Right ventricle myocardium inferior (tissue), 1 donor: ENCODE results near the gene GAD1. TPM values are rescaled to one million over a fixed set of nuclear protein-coding genes. Genes with fewer than 3 reads are reported as not detected.

ENCODE experiments used
- ATAC-seq: fragments of 200-7000 bp; cut with Tn5 transposase; one replicate; pipeline ENCODE4 v1.9.1; 2020; ENCODE audit warnings: mild to moderate bottlenecking, moderate library complexity
- DNase-seq: peaks from one replicate; pipeline ENCODE4 v3.0.0; 2021; ENCODE audit errors: missing footprints
- intact Hi-C: fragments of 100-400 bp; cut with DNase I; formaldehyde crosslinking; loops from one replicate; pipeline ENCODE4 v1.11.0; 2022
- total RNA-seq: library from RNA; stranded (reverse); fragmentation: NEBNext Ultra II Directional; extraction: Animal tissue kit (Norgen Biotek cat#: 25700); gene quantifications from one replicate; pipeline ENCODE4 v1.2.1, GENCODE V29; 2021
- donor health status: DM: no; HTN: yes; CAD: no; lungs with severe emphysema.

The GAD1 gene
- total RNA-seq, 1 donor from 2014 or later, result not detected

DNA sequence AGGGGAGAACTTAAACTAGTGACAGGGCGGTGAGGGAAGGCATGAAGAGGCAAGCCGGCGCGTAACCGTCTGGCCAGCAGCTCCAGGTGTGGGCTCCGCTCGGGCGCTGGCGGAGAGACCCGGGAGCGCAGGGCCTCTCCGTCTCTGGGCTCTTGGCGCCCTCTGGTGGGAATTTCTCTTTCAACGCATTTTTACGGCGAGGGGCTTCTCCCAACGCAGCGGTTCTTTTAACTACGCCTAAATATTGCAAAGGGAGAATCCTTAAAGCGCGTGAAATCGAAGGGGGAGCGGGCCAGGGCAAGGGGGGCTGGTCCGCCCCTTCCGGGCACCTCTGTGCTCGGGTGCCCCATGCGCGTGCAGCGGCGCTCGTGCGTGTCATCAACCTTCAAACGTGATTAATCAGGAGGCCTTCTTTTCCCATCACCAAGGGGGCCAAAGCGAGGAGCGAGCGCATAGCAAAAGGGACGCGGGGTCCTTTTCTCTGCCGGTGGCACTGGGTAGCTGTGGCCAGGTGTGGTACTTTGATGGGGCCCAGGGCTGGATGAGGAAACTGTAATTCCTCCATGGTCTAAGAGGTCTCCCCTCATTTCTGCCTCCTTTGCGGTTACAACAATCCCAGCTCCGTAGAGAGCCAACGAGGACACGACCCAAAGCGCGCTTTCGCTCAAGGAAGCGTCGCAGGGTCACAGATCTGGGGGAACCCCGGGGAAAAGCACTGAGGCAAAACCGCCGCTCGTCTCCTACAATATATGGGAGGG, 762 bp upstream of the GAD1 start:
- ATAC-seq (no peak), DNase-seq (no peak)
- intact Hi-C loops, result loop anchor here (5.0 kb wide), 1 partner anchor 494 kb away; no protein-coding TSS in a partner anchor

DNA sequence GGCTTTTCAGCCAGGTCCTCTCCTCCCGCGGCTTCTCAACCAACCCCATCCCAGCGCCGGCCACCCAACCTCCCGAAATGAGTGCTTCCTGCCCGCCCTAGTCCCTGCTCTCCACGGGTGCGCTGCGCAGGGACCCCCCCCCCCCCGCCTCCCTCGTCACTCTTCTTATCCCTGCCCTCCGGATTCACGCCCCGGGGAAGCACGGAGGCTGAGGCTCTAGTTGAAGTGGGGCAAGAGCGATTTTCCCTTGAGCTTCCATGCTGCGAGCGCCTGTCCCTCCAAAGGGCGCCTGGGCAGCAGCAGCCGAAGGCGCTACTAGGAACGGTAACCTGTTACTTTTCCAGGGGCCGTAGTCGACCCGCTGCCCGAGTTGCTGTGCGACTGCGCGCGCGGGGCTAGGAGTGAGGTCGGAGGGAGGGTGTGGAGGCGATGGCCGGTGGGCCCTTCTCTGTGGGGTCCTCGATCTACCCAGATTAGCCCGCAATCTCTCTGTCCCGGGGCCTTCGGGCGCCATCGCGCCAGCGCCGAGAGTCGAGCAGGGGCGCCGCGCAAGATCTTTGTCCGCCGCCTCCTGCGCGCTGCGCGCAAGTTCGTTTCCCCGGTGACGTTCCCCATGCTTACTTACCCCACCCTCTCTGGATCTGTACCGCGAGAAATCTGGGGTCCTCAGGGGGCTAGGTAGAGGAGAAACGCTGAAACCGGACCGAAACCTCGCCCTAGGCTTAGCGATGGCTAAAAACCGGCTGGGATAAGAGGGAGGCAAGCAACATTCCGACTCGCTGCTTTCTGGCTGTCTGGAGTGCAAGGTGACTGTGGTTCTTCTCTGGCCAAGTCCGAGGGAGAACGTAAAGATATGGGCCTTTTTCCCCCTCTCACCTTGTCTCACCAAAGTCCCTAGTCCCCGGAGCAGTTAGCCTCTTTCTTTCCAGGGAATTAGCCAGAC, 677 bp downstream of the GAD1 start:
- DNase-seq (no peak), ATAC-seq (no peak)
- intact Hi-C loops, result loop anchor here (5.0 kb wide), 1 partner anchor 495 kb away; no protein-coding TSS in a partner anchor

DNA sequence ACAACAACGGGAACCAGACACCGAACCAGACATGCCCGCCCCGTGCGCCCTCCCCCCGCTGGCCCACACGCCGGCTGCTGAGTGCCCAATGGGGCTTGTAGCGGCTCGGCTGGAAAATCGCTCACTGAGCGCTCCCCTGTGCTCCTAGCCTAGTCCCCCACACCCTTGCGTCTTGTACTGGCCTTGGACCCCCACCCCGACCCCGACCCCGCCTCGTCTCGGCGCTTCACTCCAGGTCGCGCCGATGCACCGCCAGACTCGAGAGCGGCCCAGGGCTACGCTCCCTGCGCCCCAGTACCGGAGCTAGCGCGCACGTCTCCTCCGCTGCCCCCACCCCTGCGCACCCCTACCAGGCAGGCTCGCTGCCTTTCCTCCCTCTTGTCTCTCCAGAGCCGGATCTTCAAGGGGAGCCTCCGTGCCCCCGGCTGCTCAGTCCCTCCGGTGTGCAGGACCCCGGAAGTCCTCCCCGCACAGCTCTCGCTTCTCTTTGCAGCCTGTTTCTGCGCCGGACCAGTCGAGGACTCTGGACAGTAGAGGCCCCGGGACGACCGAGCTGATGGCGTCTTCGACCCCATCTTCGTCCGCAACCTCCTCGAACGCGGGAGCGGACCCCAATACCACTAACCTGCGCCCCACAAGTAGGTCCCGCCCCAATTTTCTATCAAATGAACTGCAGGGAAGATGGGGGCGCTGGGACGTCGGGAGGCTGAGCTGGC, 1.5 kb downstream of the GAD1 start:
- DNase-seq, result no peak

DNA sequence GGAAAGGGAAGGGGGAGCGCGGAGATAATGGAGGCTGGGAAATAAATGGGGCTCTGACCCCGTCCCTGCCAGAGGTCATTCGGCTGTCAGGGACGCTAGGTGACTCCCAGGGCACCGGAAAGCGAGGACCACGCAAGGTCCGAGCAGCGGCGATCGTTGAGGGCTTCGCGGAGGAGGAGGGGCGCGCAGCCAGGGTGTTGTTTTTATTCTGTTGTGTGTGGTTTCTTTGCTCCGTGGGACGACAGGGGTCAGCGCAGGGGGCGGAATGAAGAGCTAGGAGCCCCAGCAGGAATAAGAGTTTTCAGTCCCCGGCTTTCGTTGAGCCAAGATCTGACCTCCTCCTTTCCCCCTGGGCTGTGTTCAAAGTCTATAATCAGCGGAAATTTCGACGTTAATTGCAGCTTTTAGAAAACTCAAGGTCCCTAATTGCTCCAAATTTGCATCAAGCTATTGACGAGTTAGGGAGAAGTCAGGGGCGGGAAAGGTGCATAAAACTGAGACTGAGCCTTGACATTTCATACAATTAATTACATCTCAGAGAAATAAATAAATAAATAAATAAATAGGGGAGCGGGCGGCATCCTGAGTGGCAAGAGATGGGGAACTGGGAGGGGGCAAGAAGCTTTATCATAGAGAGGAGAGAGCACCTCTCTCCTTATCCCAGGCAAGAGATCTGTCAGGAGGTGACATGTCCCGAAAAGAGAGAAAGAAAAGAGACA, 2.2 kb downstream of the GAD1 start:
- ATAC-seq, result no peak
- intact Hi-C loops, result loop anchor here (5.0 kb wide), 1 partner anchor 497 kb away; no protein-coding TSS in a partner anchor

More for the DNA sequence above, 1.5 kb downstream of the GAD1 start:
- no peak for ATAC-seq
- intact Hi-C loops, result loop anchor here (5.0 kb wide), 1 partner anchor 496 kb away; no protein-coding TSS in a partner anchor

DNA sequence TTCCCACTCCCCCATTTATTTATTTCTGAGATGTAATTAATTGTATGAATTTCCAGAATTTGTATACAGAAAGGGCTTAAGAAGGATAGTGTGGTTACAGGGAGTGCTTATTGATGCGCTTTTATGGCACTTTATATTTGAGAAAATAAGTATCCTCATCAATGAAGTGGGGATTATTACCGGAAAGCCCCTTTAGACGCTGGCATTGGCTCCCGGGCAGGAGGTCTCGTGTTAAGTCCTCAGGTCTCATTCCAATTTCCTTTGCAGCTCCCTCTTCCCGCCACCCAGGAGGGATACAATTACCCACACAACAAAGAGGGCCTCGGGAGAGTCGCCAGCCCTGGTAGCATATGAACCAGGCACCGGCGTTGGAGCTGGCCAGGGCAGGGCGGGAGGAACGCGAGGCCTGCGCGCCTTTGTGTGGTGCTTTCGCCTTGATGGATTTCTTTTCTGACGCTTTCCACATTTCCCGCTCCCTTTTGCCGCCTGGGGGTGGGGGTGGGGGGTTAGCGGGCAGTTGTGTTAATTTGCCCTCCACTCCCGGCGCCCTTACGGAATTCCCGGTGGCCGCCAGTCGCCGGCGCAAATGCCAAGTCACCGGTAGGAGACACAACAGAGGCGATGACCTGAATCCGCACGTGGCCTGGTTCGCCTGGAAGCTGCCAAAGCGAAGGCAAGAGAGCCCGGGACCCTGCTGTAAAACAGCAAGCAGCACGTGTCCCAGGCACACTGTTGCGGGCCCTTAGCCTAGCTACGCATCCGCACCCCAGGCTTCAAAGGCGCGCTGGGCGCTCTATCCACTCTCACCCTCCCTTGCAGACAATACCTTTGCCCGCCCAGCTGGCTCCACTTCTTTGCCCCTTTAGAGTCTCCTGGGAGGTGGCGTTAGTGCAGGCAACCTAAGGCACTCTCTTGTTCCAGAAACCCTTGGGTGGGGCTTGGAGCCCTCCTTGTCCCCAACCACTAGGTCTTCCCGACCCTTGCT, 3.3 kb downstream of the GAD1 start:
- ATAC-seq (no peak), DNase-seq (no peak)
- intact Hi-C loops, result loop anchor here (5.0 kb wide), 1 partner anchor 498 kb away; no protein-coding TSS in a partner anchor

More for the DNA sequence above, 2.2 kb downstream of the GAD1 start:
- DNase-seq, result peak; percentile 65

DNA sequence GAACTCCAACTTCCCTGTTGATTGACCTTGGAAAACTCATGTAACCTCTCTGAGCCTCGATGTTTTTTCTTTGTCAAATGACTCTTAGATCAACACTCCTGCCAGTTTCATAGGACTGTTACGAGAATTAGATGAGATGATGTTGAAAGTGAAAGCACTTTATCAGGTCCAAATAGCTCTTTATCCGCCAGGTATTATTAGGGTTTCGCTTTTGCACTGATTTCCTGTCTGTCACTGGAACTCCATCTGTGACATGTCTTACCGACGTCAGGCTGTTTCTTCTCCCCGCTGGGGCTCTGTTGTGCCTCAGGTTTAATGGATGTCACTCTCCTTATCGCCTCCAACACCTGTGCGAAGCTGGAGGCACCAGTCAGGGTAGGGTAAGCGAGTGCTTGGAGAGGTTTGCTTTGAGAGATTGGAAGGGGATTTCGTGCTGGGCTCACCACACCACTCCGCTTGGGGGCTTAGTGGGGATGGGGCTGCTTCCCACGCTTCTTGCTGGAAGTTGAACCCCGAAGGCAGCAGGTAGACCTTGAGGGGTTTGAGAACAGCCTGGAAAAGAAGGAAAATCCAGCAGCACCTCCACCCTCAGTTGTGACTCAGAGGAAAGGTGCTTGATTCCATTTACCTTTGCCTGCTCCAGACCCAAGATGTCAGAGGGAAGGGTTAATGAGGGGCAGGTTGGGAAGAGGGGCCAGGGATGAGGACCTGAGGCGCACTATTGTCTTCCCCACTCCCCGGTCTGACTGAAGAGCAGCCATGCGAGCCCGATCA, 4.3 kb downstream of the GAD1 start:
- ATAC-seq (no peak), DNase-seq (no peak)
- intact Hi-C loops, result no loop called here

DNA sequence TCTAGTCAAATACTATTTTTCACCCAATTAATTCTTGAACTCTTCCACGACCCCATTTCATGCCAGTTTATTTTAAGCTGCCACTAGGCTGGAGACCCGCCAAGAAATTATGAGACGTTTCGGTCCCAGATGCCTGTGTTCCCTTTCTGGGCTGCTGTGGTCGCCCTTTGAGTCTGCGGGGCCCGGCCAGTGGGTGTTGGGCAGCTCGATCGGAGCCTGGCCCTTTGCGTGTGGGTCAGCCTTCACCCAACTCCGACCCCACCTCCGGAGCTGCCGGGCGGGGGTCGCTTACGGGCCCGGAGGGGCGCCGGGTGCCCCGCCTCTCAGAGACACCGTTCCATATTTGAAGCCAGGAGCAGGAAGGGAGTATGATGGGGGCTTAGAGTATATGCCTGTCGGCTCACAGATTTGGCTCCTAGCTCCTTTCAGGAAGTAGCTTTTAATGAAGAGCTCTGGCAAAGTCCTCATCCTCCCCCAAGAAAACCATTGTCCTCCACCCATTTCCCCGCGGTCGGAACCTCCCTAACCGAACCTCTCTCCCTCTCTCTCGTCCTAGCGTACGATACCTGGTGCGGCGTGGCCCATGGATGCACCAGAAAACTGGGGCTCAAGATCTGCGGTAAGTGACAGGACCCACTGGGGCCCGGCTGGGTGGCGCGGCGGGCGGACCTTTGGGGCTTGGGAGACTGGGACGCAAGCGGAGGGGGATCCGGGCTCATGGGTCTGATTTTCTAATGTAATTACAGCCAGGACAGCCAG, 5.0 kb downstream of the GAD1 start:
- peak; percentile 62 for DNase-seq
- no peak for ATAC-seq
- intact Hi-C loops, result no loop called here

DNA sequence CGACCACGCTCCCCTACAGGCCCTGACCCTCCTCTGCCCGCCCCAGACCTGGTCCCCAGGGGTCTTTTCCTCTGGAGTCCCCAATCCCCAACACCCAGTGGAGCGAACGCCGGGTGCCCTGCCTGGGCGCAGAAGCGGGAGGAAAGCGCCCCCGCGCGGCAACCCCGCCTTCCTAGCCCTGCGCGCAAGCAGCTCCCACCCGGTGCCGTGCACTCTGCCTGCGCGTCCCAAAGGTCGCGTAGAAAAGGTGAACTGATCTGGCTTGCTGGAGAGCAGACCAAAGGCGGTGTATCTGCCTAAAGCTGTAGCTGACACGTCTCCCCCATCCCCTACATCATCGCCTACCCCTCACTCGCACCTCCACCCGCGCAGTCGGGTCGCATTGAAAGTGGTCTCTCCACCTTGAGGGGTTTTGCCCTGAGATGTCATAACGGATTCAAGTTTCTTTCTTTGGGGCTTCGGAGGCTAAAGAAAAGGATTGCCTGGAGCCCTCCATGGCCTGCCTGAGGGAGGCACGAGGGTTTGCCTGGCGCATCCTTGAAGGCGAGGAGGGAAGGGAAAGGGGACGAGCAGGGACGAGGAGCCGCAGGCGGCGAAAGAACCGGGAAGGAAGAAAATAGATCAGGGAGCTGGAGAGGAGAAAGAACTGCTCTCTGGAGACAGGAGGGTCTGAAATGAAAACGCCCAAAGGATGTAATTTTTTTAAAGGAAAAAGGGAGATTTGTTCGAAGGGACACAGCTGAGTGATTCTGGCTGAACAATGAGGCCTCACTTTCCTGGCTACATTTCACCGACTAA, 5.8 kb downstream of the GAD1 start:
- intact Hi-C loops, result no loop called here
- no peak for DNase-seq
- no peak for ATAC-seq

DNA sequence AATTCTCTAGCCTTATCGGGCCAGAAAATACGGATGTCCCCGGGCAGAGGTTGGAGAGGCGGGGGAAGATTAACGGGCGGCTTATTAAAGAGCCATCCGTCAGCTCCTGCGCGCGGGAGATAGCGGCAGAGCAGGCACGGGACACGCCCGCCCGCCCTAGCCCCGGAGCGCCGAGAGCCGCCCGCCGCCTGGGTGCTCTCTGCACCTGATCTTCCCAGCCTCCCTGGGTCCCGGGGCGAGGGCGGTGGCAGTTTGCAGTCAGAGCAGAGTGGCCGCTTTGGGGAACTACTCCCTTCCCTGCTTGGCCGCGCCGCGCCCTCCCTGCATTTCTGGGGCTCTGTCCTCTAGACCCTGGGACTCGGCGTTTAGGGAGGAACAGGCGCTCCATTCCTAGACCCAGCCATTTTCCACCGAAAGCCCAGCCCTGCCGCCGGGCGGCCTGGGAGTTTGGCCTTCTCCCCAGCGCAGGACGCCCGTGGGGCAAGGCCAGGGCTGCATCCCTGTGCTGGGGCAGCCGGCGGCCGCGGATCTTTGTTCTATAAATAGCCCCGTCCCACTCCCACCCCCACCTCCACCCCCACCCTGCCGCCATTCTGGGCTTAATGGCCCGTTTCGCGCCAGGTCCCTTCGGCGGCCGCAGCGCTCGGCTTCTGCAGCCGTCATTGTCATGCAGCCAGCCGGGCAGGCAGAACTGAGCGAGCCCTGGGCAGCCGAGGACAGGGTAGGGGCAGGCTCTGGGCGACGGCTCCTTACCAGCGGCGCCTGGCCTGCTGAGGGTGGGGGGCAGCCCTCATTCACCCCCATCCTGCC, 6.6 kb downstream of the GAD1 start:
- peak; percentile 59 for DNase-seq
- intact Hi-C loops, result no loop called here
- peak; percentile 56 for ATAC-seq

DNA sequence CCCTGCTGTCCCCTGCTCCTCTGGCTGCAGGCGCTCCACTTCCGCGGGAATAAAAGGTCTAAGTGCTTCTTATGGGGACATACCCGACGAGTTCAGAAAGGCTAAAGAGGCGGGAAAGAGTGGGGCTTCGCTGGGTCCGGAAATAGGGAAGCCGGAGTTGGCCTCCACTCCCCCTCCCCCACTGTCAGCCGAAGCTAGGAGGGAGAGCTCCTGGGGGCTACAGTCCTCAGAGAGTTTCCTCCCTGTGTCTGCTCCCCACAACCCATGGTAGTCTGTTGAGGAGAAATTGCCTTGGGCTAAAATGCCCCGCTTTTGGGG, 7.2 kb downstream of the GAD1 start:
- no peak for ATAC-seq
- DNase-seq, result no peak
- intact Hi-C loops, result no loop called here

DNA sequence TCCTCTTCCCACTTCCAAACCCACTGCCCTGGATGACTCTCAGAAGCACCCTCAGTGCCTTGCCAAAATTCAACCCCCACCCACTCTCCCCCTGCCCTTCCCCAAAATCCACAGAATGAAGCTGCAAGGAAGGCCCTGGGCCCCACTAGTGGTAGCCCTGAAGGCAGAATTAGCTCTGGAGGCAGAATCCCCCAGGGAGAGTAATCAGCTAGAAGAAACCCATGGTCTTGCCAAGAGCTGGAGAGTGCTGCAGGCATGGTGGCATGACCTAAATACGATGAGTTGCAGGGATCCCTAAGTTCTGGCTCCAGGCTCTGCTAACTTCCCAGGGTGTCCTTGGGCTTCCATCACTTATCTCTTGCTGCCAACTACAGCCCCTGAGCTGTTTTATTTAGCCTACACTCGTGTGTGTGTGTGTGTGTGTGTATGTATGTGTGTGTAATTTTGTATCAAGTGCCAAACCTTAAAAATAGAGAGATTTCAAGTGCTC, 7.9 kb downstream of the GAD1 start:
- ATAC-seq (no peak), DNase-seq (no peak)
- intact Hi-C loops, result no loop called here

DNA sequence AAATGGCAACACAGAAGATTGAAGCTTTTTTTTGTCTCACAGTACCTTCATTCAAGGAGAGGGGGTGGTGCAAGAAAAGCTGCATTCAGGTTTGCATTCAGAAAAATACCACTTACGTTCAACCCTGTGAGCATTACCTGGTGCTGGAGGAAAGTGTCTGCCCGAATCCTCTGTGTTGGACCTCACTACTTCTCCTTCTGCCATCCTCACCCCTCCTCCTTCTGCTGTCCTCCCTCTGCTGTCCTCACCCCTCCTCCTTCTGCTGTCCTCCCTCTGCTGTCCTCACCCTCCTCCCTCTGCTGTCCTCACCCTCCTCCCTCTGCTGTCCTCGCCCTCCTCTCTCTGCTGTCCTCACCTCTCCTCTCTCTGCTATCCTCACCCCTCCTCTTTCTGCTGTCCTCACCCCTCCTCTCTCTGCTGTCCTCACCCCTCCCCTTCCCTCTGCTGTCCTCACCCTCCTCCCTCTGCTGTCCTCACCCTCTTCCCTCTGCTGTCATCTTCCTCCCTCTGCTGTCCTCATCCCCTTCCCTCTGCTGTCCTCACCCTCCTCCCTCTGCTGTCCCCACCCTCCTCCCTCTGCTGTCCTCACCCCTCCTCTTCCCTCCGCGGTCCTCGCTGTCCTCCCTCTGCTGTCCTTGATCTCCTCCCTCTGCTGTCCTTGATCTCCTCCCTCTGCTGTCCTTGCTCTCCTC, 11.3 kb downstream of the GAD1 start:
- intact Hi-C loops, result no loop called here
- ATAC-seq (no peak), DNase-seq (no peak)

DNA sequence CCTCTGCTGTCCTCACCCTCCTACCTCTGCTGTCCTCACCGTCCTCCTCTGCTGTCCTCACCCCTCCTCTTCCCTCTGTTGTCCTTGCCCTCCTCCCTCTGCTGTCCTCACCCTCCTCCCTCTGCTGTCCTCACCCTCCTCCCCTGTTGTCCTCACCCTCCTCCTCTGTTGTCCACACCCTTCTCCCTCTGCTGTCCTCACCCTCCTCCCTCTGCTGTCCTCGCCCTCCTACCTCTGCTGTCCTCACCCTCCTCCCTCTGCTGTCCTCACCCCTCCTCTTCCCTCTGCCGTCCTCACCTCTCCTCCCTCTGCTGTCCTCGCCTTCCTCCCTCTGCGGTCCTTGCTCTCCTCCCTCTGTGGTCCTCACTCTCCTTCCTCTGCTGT, 11.8 kb downstream of the GAD1 start:
- intact Hi-C loops, result no loop called here
- ATAC-seq (no peak), DNase-seq (no peak)

DNA sequence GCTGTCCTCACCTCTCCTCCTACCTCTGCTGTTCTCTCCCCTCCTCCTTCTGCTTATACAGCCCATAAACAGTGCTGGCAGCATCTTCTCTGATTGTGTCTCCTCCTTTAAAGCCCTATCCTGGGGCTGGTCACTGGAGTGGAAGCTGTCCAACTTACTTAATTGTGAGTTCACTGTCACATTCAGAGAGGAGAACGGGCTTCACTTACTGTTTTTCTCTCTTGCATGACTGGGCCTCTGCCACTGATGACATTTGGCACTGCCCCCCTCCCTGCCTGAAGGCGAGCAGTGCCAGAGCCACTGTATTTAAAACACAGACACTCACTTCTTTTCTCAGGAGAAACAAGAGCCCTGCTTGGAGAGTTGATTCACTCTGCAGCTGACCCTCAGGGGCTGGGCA, 12.3 kb downstream of the GAD1 start:
- no peak for DNase-seq
- intact Hi-C loops, result no loop called here
- ATAC-seq, result no peak
